ENCODE results near the gene TRIM67.
"Not testable (repeated sequence)": the region's sequence is repeated elsewhere in the genome, so short reads cannot be mapped to it uniquely, and the experiment has no call there.

GRCh38 chr1:231132591-231132990 lies 29.3 kb upstream of the TRIM67 start:
- TF ChIP-seq CTCF (tag by site-specific recombination; IDR thresholded peaks at IDR 0.05); HOXA7 (CRISPR knock-in tag; IDR thresholded peaks at IDR 0.05; ENCODE audit: borderline replicate concordance); ZNF549 (tag by site-specific recombination; IDR thresholded peaks at IDR 0.05); ZNF350 (tag by site-specific recombination; IDR thresholded peaks at IDR 0.05); ZNF274 (IDR thresholded peaks at IDR 0.05; ENCODE audit: low read length); ZNF274 (tag by site-specific recombination; IDR thresholded peaks at IDR 0.05; ENCODE audit: borderline replicate concordance): not testable (repeated sequence)
- TF ChIP-seq ZNF302 (tag by site-specific recombination; IDR thresholded peaks at IDR 0.05; ENCODE audit: low read depth), result peak; percentile 57; the same call in 1 of the 2 replicates
